NCI-H460 (cell line): Measurements from ENCODE around the gene MCRIP2. TPM values are rescaled to one million over a fixed set of nuclear protein-coding genes. Genes with fewer than 3 reads are reported as not detected.
"Not testable (repeated sequence)": the region's sequence is repeated elsewhere in the genome, so short reads cannot be mapped to it uniquely, and the experiment has no call there.

ENCODE experiments used
- DNase-seq: peaks from one replicate; pipeline ENCODE4 v3.0.0-alpha.2; 2016; ENCODE audit warnings: low read depth; ENCODE audit errors: extremely low read depth
- polyA plus RNA-seq: library from polyadenylated mRNA; depleted of rRNA; stranded (reverse); fragments of >200 nt; gene quantifications from 2 replicates; pipeline ENCODE4 v1.2.3, GENCODE V29; 2014; cell fraction: nucleus; rRNA removed
- total RNA-seq: library from RNA; depleted of rRNA; stranded (reverse); fragments of >200 nt; shearing (Covaris generic); gene quantifications from 2 replicates; pipeline ENCODE4 v1.2.3, GENCODE V29; 2014; rRNA removed

Gene MCRIP2, protein sequence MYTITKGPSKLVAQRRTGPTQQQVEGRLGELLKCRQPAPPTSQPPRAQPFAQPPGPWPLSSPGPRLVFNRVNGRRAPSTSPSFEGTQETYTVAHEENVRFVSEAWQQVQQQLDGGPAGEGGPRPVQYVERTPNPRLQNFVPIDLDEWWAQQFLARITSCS
- total RNA-seq: 60.2 and 87.0 TPM in 2 replicates
- 166 and 258 TPM in 2 replicates for polyA plus RNA-seq

DNA sequence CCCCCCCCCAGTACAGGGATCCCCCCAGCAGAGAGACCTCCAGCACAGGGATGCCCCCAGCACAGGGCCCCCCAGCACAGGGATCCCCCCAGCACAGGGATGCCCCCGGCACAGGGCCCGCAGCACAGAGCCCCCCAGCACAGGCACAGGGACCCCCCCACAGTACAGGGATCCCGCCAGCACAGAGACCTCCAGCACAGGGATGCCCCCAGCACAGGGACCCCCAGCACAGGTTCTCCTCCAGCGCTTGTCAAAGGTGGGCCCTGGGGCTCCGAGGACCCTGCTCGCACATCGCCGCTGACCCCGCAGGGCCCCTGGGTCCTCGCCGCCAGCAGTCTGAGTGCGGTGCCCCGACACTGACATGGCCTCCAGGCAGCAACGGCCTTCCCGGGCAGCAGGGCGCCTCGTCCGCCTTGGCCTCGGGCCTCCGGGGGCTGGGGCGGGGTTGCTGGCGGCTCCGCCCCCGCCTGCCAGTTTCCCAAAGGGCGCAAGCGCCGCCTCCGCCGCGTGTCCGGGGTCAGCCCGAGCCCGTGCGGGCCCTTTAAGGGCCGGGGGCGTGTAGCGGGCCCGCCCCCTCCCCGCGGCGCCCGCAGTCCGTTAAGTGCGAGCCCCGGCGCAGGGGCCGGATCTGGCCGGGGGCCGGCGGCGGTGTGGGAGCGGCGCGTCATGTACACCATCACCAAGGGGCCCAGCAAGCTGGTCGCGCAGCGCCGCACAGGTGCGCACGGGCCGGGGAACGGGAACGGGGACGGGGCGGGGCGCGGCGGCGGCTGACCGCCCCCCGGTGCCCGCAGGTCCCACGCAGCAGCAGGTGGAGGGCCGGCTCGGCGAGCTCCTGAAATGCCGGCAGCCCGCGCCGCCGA, at the start of gene MCRIP2:
Gene MCRIP2, plus strand, starts transcription at position 503 of the 863 bp plus-strand sequence. Its CDS starts 164 bp downstream, at position 667.
- DNase-seq: peak; percentile 74

DNA sequence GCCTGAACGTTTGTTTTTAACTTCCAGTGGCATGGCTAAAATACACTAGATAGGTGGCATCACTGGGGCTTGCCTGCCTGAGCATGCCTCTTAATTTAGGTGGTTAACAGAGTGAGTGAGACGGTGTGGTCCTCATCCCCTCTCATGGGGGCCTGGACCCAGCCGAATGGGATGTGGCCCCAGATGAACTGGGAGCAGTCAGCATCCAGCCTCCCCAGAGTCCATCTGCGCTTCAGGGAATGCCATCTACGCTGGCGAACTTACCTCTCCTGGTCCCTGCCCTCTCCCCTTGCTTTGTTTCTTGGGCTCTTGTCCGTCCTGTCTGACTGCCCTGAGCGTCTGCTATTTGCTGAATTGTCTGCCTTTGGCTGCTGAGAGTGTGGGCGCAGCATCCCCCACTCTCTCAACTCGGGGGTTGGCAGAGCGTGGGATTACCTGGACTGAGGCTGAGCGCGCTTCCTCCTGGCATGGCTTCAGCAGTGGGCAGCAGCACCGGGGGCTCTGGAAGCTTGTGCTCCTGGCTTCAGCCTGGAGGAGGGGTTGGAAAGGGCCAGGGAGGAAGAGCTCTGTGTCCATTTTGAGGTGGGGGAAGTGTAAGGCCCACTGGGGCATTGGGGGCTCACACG, 49.6 kb upstream of the MCRIP2 start:
- DNase-seq: no peak

DNA sequence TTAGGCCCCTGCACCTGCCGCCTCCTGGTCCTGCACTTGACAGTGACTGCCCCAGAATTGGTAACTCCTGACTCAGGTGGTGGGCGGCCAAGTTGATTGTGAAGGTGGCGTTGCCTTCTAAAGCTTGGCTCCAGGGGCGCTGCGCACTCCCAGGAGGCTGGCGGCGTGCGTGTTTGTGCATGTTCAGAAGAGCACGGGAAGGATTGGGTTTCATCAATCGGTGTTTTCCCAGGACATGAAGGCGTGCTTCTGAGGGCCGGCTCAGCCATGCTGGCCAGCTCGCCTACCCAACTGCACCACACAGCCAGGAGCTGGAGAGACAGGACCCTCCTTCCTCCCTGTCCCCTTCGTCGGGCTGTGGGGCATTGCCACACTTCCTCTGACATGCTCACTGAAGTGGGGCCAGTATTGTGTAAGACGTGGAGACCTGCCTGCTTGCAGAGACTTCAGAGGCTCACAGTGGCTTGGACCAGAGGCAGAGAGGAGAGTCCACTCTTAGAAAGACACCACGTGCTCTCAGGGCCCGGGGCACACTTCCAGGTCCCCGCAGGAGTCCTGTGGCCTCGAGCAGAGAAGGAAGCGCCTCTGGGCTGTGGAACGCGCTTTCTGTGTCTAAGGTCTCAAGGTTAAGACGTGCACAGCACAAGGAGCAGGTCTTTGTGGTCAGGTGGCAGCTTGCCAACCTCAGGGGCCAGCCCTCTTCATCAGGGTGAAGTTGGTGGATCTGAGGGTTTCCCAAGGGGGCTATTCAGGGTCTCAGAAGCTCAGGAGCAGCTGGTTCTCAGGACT, 48.9 kb upstream of the MCRIP2 start:
- no peak for DNase-seq

DNA sequence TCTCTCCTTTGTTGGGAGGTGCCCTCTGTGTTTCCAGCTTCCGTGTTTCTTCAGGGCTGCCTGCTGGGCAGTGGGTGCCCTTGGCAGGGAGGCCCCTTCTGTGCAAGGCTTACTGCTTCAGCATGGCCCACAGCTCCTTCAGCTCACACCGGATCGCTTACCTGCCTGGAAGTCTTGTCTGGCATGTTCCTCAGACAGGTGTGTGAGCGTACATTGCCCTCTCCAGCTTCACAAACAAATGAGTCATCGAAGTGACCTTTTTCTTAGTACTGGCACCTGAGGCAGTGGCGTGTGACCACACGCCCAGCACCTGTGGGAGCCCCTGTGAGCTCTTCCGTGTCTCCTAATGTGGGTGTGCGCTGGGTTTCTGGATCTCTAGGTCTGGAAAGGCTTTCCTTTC, 48.2 kb upstream of the MCRIP2 start:
- no peak for DNase-seq

DNA sequence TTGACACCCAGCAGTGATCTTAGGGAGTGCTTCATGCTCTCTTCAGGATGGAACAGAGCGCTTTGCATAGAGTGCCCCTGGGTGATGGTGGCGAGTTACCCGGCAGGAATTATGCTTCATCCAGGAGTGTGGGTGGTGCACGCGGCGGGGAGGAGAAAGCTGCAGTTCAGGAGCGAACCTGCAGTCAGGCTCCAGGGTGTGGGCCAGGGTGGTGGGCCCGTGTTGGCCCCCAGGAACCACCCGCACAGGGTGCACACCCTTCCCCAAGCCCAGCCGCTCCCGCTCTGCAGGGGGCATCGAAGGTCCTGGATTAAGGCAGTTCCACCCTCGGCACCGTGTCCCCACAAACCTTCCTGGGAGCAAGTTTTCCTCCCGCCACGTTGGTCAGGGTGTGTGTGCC, 47.8 kb upstream of the MCRIP2 start:
- no peak for DNase-seq

DNA sequence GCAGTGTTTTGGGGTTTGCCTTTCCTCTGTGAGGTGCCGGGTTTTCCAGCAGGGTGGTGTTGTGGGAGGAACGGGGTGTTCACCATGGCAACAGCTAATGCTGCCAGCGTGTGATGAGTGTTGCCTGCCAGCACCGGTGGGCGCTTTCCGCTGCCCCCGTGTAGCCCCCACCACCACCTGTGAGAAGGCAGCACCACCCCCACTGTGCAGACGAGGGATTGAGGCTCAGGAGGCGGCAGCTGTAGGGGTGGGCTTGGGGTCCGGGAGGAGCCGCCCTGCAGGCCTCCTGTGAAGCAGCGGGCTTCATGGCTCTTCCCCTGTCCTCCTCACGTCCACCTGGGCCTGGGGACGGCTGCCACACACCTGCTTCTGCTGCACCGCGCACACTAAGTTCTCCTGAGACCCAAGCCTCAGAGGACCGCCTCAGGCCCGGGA, 46.5 kb upstream of the MCRIP2 start:
- DNase-seq: no peak

DNA sequence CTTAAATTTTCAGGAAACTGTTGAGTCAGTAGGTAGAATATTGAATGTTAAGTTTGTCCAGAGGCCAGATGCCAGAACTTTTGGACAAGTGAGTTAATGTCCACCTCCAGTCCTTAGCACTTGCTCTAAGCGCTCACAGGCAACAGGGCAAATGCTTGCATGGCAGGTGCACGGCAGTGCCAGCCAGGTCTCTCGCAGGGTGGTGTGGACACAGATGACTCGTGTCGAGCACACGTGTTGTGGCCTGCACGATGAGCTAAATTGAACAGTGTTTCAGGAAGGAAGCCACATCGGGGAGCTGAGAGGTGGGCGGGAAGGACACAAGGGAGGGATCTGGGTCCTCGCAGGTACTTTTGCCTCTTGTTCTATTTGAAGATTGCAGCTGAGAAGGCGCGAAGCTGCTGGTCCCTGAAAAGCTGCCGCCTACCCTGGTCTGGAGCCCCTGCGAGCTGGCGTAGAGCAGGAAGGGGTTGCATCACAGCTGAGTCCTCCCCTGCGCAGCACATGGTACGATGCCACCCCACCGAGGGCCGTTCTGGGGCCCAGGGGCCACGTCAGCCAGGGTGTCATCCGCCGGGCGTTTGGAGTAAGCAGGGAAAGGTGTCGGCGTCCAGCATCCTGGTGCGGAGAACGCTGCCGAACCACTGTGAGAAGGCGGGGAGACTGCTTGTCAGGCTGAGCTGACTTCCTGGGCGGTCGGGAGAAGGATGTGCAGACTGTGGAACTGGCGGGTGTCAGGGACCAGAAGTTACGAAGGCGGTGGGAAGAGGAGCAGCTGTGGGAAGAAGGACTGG, 45.5 kb upstream of the MCRIP2 start:
- DNase-seq: no peak

DNA sequence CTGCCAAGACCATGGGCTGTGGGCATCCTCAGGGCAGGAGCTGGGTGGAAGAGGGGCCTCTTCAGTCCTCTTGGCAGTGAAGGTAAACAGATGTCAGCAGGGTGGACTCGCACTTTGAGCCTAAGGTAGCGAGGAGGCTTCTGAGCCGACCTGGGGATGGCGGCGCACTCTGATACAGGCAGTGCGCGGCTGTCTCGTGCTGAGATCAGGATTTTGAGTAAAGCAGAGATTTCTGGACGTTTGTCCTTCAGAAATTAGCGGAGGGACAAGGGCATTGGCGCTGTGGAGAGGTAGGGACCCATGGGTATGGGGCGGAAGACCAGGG, 44.9 kb upstream of the MCRIP2 start:
- DNase-seq: no peak

DNA sequence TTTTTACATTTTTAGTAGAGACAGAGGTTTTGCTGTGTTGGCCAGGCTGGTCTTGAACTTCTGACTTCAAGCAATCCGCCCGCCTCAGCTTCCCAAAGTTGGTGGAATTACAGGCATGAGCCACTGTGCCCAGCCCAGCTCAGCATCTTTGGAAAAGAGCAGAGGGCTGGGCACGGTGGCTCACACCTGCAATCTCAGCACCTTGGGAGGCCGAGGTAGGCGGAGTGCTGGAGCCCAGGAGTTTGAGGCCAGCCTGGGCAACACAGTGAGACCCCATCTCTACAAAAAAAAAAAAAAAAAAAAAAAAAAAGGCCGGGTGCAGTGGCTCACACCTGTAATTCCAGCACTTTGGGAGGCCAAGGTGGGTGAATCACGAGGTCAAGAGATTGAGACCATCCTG, 44.0 kb upstream of the MCRIP2 start:
- DNase-seq: not testable (repeated sequence)

DNA sequence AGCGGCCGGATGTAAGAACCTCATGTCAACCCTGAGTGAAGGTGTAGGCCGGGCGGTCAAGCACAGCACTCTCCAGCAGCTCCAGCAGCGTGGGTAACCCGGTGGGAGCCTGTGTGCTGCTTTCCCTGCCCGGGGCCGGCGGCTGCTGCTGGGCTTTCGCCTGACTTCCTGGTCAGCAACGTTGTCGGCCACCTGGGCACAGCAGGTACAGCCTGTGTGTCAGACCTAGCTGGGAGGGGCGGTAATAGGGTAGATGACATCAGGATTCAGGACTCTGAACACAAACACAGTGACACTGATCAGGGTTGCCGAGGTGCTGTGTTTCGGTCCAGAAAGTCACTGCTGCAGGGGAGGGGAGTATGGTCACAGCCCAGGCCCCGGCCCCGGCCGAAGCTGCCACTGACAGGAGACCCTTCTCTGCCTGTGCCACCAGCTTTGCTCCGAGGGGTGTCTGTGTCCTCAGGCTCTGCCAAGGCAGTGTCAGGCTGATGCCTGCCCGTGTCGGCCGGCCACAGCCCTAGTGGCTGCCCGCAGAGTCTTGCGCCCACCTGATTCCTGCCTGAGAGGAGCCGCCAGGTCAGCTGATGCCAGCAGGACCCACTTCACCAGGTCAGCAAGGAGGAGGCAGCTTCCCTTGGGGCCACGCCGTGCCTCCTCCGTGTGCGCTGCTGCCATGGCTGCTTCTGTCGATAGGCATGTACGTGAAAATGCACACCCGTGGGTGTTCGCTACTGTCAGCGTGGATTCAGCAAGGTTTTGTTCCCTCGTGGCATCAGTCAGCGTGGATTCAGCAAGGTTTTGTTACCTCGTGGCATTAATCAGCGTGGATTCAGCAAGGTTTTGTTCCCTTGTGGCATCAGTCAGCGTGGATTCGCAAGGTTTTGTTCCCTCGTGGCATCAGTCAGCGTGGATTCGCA, 42.5 kb upstream of the MCRIP2 start:
- DNase-seq: no peak

DNA sequence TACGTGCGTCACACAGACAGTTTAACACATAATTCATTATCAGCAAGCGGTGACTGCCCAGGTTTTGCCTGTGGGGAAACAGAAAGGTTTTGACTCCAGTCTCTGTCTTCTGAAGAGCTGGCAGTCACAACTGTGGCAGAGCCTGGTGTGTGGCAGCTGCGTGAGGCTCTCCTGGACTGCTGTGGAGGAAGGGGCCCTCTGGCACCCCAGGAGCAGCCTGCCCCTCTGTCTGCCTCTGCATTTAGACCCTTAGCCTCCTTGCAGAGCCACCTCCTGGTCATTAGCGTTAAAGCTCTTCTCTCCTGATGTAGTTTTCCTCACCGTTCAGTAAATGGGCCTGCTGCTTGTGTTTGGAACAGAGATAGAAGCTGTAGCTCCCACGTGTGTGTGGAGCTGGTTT, 40.8 kb upstream of the MCRIP2 start:
- no peak for DNase-seq

DNA sequence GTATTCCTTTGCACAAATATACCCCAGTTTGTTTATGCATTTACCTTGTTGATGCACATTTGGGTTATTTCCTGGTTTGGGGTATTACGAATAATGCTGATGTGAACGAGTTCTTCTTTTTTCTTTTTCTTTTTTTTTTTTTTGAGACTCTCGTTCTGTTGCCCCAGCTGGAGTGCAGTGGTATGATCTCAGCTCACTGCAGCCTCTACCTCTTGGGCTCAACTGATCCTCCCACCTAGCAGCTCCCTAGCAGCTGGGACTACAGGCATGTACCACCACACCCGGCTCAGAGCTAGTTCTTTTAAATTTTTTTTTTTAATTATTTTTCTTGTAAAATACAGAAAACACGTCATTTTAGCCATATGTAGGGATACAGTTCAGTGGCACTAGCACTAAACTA, 37.7 kb upstream of the MCRIP2 start:
- DNase-seq: no peak

DNA sequence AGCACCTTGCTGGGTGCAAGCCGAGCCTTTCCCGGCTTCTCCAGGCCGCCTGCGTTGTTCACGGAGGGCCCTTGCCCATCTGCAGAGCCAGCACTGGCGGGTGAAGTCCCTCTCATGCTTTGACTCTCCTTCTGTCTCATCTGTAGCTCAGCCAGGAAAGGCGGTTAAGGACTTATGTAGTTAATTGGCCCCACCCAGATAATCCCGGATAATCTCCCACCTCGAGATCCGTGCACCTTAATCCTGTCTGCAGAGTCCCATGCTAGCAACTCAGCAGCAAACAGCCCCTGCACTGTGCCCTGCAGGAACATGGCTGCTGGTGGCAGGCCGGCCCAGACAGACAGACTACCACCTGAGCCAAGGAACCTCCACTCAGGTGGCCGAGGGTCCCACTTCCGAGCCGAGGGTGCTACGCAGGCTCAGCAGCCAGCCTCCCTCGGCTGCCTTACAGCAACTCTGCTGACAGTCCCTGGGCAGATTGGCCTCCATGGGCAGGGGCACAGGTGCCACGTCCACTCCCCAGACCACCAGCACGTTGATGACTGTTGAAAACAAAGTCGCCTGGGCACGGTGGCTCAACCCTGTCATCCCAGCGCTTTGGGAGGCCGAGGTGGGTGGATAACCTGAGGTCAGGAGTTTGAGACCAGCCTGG, 34.8 kb upstream of the MCRIP2 start:
- DNase-seq: no peak

DNA sequence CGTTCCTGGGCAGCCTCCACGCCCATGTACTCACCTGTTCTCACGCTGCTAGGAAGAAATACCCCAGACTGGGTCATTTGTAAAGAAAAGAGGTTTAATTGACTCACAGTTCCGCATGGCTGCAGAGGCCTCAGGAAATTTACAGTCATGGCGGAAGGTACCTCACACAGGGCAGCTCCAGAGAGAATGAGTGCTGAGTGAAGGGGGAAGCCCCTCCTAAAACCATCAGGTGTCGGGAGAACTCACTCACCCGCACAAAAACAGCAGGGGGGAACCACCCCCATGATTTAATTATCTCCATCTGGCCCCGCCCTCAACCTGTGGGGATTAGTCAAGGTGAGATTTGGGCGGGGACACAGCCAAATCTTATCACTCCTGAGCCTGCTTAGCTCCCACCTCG, 33.6 kb upstream of the MCRIP2 start:
- no peak for DNase-seq

DNA sequence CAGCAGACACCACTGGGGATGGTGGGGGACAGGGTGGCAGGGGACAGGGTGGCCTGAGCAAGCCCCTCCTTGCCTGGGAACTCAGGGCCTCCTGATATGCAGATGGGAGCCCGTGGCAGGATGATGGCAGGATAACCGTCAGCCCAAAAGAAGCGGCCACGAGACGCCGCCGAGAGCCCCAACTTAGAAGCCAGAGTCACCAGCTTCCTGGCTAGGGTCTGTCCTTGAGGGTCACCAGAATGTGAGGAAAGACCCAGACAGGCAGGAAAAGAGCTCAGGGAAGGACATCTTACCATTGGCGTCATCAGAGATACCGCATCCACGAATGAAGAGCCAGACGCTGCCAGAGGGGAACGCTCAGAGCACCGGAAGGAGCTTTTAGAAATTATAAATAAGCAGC, 32.3 kb upstream of the MCRIP2 start:
- no peak for DNase-seq

DNA sequence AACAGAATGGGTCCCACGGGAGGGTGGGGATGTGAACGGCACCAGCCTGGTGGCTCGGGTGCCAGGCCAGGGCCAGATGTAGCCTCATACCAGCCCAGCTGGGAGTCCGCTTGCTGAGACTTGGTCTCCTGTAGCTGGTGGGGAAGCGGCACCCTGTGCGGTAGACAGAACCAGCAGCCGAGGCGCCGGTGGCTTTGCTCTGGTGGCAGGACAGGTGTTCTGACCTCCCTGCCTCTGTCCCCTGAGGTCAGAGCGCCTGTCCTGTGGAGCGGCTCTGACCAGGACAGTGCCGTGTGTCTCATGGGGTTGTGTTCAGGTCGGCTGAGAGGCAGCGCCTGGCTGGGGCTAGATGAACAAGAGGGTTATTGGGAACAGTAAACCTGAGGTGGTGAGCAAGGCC, 31.6 kb upstream of the MCRIP2 start:
- DNase-seq: no peak

DNA sequence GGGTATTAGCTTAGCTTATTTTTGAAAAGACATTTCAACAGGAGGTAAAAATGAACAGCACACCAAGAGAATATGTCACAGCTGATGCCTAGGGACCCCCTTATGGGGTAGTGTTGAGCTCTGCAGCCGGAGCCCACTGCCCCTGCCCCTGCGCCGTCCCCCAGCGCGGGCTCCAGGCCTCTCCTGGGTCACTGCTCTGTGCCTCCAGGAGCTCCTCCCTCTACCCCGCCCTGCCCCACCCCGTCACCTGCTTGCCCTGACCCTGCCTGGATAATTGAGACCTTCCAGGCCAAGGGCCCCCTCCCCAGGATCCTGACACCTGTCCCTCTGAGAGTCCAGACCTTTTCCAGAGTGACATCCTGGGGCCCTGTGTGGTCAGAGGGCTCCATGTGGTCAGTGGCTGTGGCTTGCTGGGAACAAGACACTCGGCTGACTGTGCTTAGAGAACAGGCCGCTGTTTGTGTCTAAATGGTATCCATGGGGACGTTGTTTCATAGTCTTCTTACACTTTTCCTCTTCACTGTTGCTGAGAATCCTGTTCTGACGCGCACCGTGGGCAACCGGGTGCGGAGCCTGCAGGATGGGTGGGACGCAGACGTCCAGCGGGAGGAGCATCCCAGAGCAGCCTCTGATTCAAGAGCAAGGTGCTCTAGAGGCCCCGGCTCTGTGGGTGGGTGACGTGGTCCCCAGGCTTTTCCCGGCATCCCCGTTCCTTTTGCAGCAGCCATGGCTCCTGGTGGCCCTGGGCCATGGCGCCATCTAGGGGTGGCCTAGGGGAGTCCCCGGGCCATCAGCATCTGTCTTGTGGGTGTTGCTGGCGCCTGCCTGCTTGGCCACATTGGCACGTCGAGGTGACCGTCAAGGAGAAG, 30.9 kb upstream of the MCRIP2 start:
- no peak for DNase-seq

DNA sequence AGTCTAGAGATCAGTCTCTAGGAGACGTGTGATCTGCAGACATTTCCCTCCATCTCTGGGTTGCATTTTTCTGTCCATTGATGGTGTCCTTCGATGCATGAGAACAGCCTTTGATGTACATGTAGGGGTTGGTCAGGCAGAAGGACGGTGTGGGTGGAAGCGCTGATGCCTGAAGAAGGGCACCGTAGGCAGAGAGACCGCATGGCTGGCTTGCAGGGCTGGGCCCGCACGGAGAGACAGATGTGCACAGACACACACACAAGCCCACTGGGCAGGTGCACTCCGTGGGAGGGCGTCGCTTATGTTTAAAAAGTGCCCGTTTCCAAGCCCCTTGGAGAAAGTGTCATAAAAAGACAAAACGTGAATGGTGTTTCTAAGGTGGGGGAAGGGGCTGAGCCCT, 26.5 kb upstream of the MCRIP2 start:
- DNase-seq: no peak
